PC-9 (cell line): ENCODE results near the gene NAXD.

Experiments
- EZH2 ChIP-seq: fragments of 200-600 bp; sonication (generic); IDR thresholded peaks from 2 replicates; pipeline ENCODE4 v1.8.0; 2017; ENCODE audit warnings: antibody characterized with exemption, low read depth
- TF ChIP-seq, protein P1 (sequence below): fragments of 200-600 bp; sonication (generic); conservative IDR thresholded peaks from 2 replicates; pipeline ENCODE4 v1.6.1; 2017; ENCODE audit warnings: mixed run types, antibody characterized with exemption, mild to moderate bottlenecking, moderate library complexity

DNA sequence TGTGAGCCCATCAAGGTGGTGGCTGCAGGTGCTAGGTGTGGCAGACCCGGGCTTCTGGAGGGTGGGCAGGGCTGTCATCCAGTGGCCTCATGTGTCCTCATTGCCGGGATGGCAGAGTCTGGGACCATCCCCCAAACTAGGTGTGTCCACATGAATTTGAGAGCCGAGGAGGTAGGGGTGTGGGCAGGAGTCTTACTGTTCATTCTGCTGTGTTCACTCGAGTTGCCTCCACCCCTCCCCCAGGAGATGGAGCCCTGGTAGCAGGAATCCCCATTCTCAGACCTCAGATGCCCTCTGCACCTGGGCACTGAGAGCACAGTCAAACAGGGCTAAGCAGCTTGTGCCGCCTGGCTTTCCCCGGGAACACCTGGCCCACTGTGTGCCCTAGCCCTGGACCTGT, 22.4 kb downstream of the NAXD start:
- TF ChIP-seq, protein P1, sequence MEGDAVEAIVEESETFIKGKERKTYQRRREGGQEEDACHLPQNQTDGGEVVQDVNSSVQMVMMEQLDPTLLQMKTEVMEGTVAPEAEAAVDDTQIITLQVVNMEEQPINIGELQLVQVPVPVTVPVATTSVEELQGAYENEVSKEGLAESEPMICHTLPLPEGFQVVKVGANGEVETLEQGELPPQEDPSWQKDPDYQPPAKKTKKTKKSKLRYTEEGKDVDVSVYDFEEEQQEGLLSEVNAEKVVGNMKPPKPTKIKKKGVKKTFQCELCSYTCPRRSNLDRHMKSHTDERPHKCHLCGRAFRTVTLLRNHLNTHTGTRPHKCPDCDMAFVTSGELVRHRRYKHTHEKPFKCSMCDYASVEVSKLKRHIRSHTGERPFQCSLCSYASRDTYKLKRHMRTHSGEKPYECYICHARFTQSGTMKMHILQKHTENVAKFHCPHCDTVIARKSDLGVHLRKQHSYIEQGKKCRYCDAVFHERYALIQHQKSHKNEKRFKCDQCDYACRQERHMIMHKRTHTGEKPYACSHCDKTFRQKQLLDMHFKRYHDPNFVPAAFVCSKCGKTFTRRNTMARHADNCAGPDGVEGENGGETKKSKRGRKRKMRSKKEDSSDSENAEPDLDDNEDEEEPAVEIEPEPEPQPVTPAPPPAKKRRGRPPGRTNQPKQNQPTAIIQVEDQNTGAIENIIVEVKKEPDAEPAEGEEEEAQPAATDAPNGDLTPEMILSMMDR = no peak
- no peak for TF ChIP-seq EZH2
